C4-2B (cell line): ENCODE data around the gene SCGB1A1.

Source experiments
- ZFX ChIP-seq: fragments of 450-650 bp; IDR thresholded peaks from 2 replicates; pipeline ENCODE4 v1.6.1; 2017
- TF ChIP-seq, protein P1 (sequence below): fragments of 450-650 bp; conservative IDR thresholded peaks from 2 replicates; pipeline ENCODE4 v1.5.1; 2017; ENCODE audit warnings: mild to moderate bottlenecking

DNA sequence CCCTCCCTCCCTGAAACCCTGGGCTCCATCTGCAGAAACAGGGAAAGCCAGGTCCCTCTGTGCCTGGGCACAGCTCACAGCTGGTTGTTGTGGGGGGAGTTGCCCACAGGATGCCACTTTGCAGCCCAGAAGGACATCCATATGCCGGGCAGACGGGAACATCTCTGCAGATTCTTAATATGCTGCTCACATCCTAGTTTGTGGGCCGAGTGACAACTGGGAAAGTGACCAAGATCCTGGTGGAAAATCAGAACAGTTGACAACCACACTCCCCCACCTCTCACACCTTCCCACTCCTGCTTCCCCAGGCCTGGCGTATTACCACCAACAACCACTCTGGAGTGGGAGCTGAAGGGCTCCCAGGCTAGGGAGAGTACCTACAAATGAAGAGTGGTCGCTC is 7.3 kb upstream of the SCGB1A1 start:
- TF ChIP-seq, protein P1, sequence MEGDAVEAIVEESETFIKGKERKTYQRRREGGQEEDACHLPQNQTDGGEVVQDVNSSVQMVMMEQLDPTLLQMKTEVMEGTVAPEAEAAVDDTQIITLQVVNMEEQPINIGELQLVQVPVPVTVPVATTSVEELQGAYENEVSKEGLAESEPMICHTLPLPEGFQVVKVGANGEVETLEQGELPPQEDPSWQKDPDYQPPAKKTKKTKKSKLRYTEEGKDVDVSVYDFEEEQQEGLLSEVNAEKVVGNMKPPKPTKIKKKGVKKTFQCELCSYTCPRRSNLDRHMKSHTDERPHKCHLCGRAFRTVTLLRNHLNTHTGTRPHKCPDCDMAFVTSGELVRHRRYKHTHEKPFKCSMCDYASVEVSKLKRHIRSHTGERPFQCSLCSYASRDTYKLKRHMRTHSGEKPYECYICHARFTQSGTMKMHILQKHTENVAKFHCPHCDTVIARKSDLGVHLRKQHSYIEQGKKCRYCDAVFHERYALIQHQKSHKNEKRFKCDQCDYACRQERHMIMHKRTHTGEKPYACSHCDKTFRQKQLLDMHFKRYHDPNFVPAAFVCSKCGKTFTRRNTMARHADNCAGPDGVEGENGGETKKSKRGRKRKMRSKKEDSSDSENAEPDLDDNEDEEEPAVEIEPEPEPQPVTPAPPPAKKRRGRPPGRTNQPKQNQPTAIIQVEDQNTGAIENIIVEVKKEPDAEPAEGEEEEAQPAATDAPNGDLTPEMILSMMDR: no peak
- no peak for TF ChIP-seq ZFX
